ENCODE data around the gene KCNC1.
A peak's percentile ranks its signal among the peaks of the same experiment; 100 is the strongest.

Gene KCNC1

DNA sequence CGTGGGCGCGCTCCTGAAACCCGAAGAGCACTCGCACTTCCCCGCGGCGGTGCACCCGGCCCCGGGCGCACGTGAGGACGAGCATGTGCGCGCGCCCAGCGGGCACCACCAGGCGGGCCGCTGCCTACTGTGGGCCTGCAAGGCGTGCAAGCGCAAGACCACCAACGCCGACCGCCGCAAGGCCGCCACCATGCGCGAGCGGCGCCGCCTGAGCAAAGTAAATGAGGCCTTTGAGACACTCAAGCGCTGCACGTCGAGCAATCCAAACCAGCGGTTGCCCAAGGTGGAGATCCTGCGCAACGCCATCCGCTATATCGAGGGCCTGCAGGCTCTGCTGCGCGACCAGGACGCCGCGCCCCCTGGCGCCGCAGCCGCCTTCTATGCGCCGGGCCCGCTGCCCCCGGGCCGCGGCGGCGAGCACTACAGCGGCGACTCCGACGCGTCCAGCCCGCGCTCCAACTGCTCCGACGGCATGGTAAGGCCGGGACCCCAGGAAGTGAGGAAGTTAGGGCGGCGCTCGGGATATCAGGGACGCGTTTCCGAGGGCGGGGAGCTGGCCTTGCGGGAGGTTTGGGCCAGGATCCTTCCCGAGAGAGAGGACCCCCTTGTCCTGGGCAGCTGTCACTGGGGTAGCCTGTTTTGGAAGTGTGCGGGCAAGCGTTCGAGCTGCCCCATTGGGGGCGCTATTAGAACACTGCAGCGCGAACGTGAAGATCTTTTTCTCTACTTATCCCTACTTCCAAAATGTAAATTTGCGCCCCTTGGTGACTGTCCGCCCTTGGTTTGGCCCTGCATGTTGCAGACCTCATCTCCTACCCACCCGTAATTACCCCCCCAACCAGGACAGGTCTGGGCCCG, 14.4 kb upstream of the KCNC1 start:
- no peaks in the 10 kb centered on the region for H3K4me1 Mint-ChIP-seq (ENCODE audit: low read depth in 2 of 2)
- no peaks in the 10 kb centered on the region for H3K36me3 Mint-ChIP-seq (ENCODE audit: insufficient read depth)
- no peak for DNase-seq
- H3K27me3 Mint-ChIP-seq, result peaks cover 26 to 31% of the 10 kb centered on the region in 2 donors
- H3K9me3 Mint-ChIP-seq, result no peaks in the 10 kb centered on the region
- H3K4me3 Mint-ChIP-seq, result no peak overlapping the region
- no peak for ATAC-seq (replicated peaks)
- no peak overlapping the region for H3K27ac Mint-ChIP-seq

DNA sequence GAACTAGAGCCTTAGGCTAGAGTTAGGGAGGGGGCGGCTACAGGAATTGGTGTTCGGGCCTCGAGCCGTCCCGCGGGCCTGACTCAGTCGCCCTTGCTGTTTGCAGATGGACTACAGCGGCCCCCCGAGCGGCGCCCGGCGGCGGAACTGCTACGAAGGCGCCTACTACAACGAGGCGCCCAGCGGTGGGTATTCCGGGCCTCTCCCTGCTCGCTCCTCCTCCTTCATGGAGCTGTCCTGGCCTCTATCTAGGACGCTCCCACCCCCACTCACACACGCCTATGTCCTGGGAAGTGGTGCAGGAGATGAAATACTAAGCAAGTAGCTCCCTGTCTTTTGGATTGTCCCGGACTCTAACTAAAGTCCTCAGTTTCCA, 13.8 kb upstream of the KCNC1 start:
- DNase-seq, result no peak
- no peak overlapping the region for H3K27ac Mint-ChIP-seq
- H3K4me3 Mint-ChIP-seq, result no peak overlapping the region
- no peaks in the 10 kb centered on the region for H3K4me1 Mint-ChIP-seq (ENCODE audit: low read depth in 2 of 2)
- H3K36me3 Mint-ChIP-seq (ENCODE audit: insufficient read depth), result no peaks in the 10 kb centered on the region
- peaks cover 26 to 34% of the 10 kb centered on the region in 2 donors for H3K27me3 Mint-ChIP-seq
- no peak for ATAC-seq (replicated peaks)
- H3K9me3 Mint-ChIP-seq, result no peaks in the 10 kb centered on the region

DNA sequence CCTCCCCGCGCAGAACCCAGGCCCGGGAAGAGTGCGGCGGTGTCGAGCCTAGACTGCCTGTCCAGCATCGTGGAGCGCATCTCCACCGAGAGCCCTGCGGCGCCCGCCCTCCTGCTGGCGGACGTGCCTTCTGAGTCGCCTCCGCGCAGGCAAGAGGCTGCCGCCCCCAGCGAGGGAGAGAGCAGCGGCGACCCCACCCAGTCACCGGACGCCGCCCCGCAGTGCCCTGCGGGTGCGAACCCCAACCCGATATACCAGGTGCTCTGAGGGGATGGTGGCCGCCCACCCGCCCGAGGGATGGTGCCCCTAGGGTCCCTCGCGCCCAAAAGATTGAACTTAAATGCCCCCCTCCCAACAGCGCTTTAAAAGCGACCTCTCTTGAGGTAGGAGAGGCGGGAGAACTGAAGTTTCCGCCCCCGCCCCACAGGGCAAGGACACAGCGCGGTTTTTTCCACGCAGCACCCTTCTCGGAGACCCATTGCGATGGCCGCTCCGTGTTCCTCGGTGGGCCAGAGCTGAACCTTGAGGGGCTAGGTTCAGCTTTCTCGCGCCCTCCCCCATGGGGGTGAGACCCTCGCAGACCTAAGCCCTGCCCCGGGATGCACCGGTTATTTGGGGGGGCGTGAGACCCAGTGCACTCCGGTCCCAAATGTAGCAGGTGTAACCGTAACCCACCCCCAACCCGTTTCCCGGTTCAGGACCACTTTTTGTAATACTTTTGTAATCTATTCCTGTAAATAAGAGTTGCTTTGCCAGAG, 13.2 kb upstream of the KCNC1 start:
- Mint-ChIP-seq H3K36me3 (ENCODE audit: insufficient read depth) (no peaks in the 10 kb centered on the region), H3K27ac (no peak overlapping the region), H3K27me3 (peaks cover 26 to 34% of the 10 kb centered on the region in 2 donors), H3K9me3 (no peaks in the 10 kb centered on the region), H3K4me1 (ENCODE audit: low read depth in 2 of 2) (no peaks in the 10 kb centered on the region), H3K4me3 (no peak overlapping the region)
- no peak for DNase-seq
- ATAC-seq (replicated peaks), result no peak

DNA sequence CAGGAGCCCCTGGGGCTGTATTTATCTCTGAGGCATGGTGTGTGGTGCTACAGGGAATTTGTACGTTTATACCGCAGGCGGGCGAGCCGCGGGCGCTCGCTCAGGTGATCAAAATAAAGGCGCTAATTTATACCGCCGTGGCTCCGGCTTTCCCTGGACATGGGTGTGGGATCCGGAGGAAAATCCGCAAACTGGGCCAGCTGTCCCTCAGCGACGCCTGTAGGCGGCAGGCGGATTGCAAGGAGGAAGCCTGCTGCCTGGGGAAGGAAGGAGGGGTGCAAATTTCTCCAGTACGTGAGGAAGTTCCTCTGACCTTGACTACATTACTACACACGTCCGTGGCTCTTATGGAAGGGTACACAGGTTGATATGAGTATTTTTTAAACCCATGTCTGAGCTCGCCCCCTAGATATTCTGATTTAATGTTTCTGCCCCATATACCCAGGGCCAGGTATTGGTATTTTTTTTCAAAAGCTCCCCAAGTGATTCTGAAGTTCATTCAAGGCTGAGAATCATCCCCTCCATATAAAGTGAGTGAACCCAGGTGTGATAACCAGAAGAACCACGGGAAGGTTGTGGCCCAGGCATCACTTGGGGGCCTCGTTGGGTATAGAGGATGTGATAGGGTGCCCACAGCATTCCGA, 12.5 kb upstream of the KCNC1 start:
- Mint-ChIP-seq H3K27me3 (peaks cover 26 to 34% of the 10 kb centered on the region in 2 donors), H3K27ac (no peak overlapping the region), H3K4me3 (no peak overlapping the region), H3K9me3 (no peaks in the 10 kb centered on the region), H3K4me1 (ENCODE audit: low read depth in 2 of 2) (no peaks in the 10 kb centered on the region), H3K36me3 (ENCODE audit: insufficient read depth) (no peaks in the 10 kb centered on the region)
- no peak for ATAC-seq (replicated peaks)
- DNase-seq, result no peak

DNA sequence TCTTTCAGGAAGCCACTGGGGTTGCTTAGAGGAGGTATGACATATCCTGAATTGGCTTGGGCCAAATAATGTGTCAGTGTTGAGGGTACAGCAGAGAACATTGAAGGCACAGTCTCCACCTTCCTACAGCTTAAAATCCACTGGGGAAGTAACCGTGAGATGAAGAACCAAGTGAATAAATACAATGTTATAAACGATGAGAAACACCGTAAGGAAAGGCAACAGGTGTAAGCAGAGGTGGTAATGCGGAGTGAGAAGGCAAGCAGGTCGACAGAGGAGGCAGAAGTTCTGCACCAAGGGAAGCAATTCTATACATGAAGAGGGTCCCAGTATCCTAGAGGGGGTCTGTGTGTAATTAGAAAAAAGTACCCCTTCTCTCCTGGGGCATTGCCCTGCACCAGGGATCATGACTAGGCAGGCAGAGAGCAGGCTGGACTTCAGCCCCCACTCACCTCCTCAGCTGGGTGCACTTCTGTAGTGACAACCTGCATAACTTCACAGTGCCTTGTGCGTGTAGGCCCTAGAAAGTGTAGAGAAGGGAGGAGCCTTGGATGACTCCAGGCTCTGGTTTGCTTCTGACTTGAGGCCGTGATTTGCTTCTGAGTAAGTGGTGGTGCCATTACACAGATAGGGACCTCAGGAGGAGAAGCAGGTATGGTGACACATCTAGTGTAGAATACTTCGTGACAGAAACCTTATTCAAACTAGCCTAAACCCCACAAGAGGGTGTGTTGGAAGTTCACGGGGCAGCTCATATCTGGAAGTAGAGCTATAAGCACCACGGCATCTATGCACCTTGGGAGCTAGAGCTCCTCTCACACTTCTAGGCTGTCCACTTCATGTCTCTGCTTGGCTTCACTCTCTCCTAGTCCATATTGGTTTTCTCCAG, 10.3 kb upstream of the KCNC1 start:
- H3K4me3 Mint-ChIP-seq, result no peak overlapping the region

DNA sequence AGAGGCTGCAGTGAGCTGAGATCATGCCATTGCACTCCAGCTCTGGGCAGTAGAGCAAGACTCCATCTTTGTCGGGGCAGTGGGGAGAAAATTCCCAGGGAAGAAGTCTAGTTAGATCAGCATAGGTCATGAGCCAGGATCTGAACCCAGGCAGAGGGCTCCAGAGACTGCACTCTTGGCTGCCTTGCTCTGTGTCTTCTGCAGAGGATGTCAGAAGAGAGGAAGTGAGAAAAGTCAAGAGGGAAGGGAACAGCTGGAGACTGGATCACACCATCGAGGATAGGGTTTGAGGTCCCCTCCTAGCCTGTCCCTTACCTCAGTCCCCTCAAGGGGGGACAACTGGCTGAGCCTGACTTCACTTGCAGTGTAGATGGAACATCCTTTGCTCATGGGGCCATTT, 9.4 kb upstream of the KCNC1 start:
- no peak overlapping the region for H3K27ac Mint-ChIP-seq
- H3K4me3 Mint-ChIP-seq, result no peak overlapping the region
- no peaks in the 10 kb centered on the region for H3K9me3 Mint-ChIP-seq
- H3K4me1 Mint-ChIP-seq (ENCODE audit: low read depth in 2 of 2), result no peaks in the 10 kb centered on the region
- no peaks in the 10 kb centered on the region for H3K36me3 Mint-ChIP-seq (ENCODE audit: insufficient read depth)
- DNase-seq, result no peak
- peaks cover 43 to 63% of the 10 kb centered on the region in 2 donors for H3K27me3 Mint-ChIP-seq
- no peak for ATAC-seq (replicated peaks)

More for the DNA sequence above, 10.3 kb upstream of the KCNC1 start:
- no peaks in the 10 kb centered on the region for H3K36me3 Mint-ChIP-seq (ENCODE audit: insufficient read depth)
- H3K9me3 Mint-ChIP-seq, result no peaks in the 10 kb centered on the region
- peaks cover 37 to 54% of the 10 kb centered on the region in 2 donors for H3K27me3 Mint-ChIP-seq
- DNase-seq (no peak), ATAC-seq (replicated peaks) (no peak)
- H3K4me1 Mint-ChIP-seq (ENCODE audit: low read depth in 2 of 2), result no peaks in the 10 kb centered on the region
- no peak overlapping the region for H3K27ac Mint-ChIP-seq

DNA sequence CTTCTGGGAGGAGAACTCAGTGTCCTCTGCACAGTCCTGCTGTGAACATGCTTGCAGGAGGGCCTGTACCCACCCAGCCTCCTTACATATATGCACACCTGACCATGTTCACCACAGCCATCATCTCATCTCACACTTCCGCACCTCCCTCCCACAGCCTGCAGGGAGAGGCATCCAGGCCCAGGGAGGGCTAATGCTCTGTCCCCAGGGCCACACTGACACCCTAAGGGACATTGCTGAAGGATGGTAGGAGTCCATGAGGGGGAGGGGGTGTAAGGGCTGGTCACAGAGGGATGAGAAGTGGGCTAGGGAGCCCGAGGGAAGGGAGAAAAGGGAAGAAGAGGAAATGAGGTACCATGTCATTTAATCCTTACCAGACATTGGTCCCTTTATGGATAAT, 4.4 kb upstream of the KCNC1 start:
- H3K4me1 Mint-ChIP-seq (ENCODE audit: low read depth in 2 of 2), result no peaks in the 10 kb centered on the region
- H3K27me3 Mint-ChIP-seq, result peaks cover 55 to 72% of the 10 kb centered on the region in 2 donors
- H3K9me3 Mint-ChIP-seq, result no peaks in the 10 kb centered on the region
- H3K27ac Mint-ChIP-seq, result no peak overlapping the region
- no peak overlapping the region for H3K4me3 Mint-ChIP-seq
- ATAC-seq (replicated peaks) (no peak), DNase-seq (no peak)
- H3K36me3 Mint-ChIP-seq (ENCODE audit: insufficient read depth), result no peaks in the 10 kb centered on the region

DNA sequence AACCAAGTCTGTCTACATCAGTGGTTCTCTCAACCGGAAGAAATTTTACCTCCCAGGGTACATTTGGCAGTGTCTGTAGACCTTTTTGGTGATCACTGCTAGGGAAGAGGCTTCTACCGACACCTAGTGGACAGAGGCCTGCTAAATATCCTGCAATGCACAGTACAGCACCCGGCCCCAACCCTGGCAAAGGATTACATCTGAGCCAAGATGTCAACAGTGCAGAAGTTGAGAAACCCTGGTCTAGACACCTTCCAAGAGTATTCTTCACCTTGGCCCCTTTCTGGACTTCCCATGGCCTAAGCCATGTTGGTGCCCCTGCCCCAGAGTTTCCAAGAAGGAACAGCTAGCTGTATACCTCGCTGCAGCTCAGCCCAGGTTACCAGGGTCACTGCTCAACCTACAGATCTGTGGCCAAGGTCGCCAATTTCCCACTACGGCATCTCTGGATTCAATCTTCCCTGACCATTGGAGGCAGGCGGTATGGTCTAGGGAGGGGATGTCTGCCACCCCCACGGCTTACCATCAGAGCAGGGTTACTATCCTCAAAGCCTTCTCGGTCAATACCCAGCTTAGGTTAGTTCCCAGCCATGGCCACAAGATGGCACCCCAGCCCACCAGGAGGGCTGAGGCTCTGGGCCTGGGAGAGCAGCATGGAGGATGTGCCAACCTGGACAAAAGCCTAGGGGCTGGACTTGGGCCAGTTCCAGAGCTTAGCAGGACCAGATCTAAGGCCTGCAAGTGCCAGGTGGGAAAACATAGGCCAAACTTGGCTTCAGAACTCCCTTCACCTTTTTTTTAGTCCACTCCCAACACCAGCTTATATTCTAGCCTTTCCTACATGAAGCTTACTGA, 3.7 kb upstream of the KCNC1 start:
- peaks cover 55 to 69% of the 10 kb centered on the region in 2 donors for H3K27me3 Mint-ChIP-seq
- ATAC-seq (replicated peaks), result peak; percentile 58

DNA sequence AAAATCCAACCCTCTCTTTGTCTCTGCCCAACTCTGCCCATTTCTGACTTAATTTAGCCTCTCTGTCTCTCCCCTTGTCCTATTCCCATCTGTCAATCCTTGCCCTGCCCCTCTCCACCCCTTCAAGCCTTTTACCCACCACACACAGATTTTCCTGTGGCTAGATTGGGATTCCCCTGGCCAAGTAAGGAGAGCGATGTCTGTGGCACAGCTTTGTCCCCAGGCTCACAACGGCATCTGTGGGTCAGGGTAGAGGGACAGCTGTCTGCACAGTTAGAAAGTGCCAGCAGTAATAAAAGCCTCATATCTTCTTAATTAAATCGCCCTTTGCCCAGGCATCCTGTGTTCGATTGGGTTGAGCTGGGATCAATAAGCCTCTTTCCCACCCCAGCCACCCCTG, 1.3 kb upstream of the KCNC1 start:
- ATAC-seq (replicated peaks) (no peak), DNase-seq (no peak)
- Mint-ChIP-seq H3K4me3 (no peak overlapping the region), H3K4me1 (ENCODE audit: low read depth in 2 of 2) (peaks cover 0 to 3% of the 10 kb centered on the region in 2 donors), H3K27ac (no peak overlapping the region), H3K9me3 (no peaks in the 10 kb centered on the region), H3K36me3 (ENCODE audit: insufficient read depth) (peaks cover 4% of the 10 kb centered on the region), H3K27me3 (peaks cover 67 to 74% of the 10 kb centered on the region in 2 donors)

More for the DNA sequence above, 3.7 kb upstream of the KCNC1 start:
- no peaks in the 10 kb centered on the region for H3K9me3 Mint-ChIP-seq
- no peak overlapping the region for H3K4me3 Mint-ChIP-seq
- DNase-seq, result peak; percentile 22 to 52 (median 35)
- H3K36me3 Mint-ChIP-seq (ENCODE audit: insufficient read depth), result no peaks in the 10 kb centered on the region
- no peak overlapping the region for H3K27ac Mint-ChIP-seq
- no peaks in the 10 kb centered on the region for H3K4me1 Mint-ChIP-seq (ENCODE audit: low read depth in 2 of 2)

DNA sequence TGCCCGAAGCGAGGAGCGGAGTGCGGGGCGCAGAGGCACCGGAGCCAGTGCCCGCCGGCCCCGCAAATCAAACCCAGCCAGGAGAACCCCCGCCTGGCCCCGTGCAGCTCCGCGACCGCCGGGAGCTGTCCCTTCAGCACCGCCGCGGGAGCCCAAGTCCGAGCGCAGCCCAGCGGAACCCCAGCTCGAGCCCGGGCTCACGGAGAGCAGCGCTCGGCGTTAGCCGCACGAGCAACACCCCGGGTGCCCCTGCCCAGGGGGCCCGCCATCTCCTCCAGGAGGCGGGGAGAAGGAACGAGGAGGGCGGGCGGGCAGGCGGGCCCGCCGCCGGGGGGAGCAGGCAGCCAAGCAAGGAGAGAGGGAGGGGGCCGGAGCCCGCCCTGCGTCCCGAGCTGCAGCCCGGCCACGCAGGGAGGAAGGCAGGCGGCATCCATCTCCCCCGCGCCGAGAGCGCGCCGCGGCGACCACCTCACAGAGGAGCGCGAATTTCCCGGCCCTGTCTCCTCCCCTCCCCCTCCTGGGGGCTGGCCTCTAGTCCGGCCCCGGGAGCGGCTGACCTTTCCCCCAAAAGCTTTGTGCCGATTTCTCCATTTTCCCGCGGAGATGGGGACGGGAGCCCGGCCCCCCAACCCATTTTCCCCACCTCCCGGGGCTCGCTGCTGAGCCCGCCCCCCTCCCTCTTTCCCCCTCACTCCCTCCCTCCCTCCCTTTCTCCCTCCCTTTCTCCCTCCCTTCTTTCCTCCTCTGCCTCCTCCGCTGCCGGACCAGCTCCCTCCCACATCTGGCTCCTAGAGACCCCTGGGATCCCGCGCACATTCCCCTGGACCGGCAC, 621 bp downstream of the KCNC1 start:
- H3K36me3 Mint-ChIP-seq (ENCODE audit: insufficient read depth), result peaks cover 4% of the 10 kb centered on the region
- ATAC-seq (replicated peaks) (peak; percentile 35), DNase-seq (peak in 1 of 3 experiments; percentile 3)
- H3K4me3 Mint-ChIP-seq, result no peak overlapping the region
- H3K9me3 Mint-ChIP-seq, result no peaks in the 10 kb centered on the region
- H3K4me1 Mint-ChIP-seq (ENCODE audit: low read depth in 2 of 2), result peaks cover 0 to 3% of the 10 kb centered on the region in 2 donors
- H3K27me3 Mint-ChIP-seq, result peaks cover 50 to 55% of the 10 kb centered on the region in 2 donors
- H3K27ac Mint-ChIP-seq, result no peak overlapping the region

DNA sequence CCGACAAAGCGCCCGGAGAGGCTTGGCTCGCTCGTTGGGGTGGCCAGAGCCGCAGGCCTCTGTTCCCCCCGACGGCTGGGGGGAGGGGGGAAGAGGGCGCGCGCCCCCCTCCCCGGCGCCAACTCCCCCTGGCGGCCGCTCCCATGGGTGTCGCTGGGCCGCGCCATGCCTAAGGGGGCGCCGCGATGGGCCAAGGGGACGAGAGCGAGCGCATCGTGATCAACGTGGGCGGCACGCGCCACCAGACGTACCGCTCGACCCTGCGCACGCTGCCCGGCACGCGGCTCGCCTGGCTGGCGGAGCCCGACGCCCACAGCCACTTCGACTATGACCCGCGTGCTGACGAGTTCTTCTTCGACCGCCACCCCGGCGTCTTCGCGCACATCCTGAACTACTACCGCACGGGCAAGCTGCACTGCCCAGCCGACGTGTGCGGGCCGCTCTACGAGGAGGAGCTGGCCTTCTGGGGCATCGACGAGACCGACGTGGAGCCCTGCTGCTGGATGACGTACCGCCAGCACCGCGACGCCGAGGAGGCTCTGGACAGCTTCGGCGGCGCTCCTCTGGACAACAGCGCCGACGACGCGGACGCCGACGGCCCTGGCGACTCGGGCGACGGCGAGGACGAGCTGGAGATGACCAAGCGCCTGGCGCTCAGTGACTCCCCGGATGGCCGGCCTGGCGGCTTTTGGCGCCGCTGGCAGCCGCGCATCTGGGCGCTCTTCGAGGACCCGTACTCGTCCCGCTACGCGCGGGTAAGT, 1.4 kb downstream of the KCNC1 start:
- Mint-ChIP-seq H3K9me3 (no peaks in the 10 kb centered on the region), H3K4me1 (ENCODE audit: low read depth in 2 of 2) (peaks cover 0 to 3% of the 10 kb centered on the region in 2 donors), H3K27ac (no peak overlapping the region), H3K36me3 (ENCODE audit: insufficient read depth) (peaks cover 4% of the 10 kb centered on the region), H3K4me3 (peak overlapping the region in 1 of 2 donors; percentile 28), H3K27me3 (peaks cover 42 to 47% of the 10 kb centered on the region in 2 donors)
- DNase-seq (no peak), ATAC-seq (replicated peaks) (no peak)

All from effector memory CD8-positive, alpha-beta T cell (primary cell).